ENCODE measurements around the gene PHEX. TPM values are rescaled to one million over a fixed set of nuclear protein-coding genes. Genes with fewer than 3 reads are reported as not detected.

The PHEX gene
- total RNA-seq, 6 experiments from 2014 or later, result 0.05 to 0.10 (median 0.07) TPM

DNA sequence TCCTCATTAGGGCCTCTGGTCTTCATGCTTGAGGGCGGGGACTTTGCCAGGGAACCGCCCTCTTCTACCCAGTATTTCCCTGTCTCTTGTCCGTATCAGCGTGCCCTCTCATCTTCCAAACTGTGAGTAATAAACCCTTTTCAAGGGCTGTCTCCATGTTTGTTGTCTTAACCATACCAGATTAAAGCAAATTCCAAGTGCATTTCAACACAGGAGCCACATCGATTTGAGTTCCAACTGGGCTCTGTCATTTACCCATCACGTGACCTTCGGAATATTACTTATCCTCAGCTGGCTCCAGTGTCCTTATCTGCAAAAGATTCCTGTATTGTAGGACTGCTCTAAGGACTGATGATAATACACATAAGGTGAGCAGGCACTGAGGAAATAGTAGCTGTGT is 6.4 kb upstream of the PHEX start:
- Mint-ChIP-seq H3K36me3 (ENCODE audit: low read depth) (no peaks in the 10 kb centered on the region), H3K4me1 (ENCODE audit: low read depth) (no peaks in the 10 kb centered on the region), H3K9me3 (no peaks in the 10 kb centered on the region), H3K4me3 (no peak overlapping the region), H3K27me3 (ENCODE audit: insufficient read depth) (peaks cover 2% of the 10 kb centered on the region; the same call in 1 of the 2 replicates), H3K27ac (no peak overlapping the region)
- no peak for DNase-seq
- TF ChIP-seq, protein P1, sequence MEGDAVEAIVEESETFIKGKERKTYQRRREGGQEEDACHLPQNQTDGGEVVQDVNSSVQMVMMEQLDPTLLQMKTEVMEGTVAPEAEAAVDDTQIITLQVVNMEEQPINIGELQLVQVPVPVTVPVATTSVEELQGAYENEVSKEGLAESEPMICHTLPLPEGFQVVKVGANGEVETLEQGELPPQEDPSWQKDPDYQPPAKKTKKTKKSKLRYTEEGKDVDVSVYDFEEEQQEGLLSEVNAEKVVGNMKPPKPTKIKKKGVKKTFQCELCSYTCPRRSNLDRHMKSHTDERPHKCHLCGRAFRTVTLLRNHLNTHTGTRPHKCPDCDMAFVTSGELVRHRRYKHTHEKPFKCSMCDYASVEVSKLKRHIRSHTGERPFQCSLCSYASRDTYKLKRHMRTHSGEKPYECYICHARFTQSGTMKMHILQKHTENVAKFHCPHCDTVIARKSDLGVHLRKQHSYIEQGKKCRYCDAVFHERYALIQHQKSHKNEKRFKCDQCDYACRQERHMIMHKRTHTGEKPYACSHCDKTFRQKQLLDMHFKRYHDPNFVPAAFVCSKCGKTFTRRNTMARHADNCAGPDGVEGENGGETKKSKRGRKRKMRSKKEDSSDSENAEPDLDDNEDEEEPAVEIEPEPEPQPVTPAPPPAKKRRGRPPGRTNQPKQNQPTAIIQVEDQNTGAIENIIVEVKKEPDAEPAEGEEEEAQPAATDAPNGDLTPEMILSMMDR (IDR thresholded peaks at IDR 0.05), result no peak

- Mint-ChIP-seq H3K4me3 (no peak overlapping the region), H3K27ac (no peak overlapping the region), H3K4me1 (ENCODE audit: low read depth) (no peaks in the 10 kb centered on the region), H3K36me3 (ENCODE audit: low read depth) (no peaks in the 10 kb centered on the region), H3K9me3 (no peaks in the 10 kb centered on the region), H3K27me3 (ENCODE audit: insufficient read depth) (peaks cover 2% of the 10 kb centered on the region; the same call in 1 of the 2 replicates)
- DNase-seq, result no peak
- TF ChIP-seq, protein P1 (IDR thresholded peaks at IDR 0.05), result no peak
Observed at GRCh38 chrX:22026731-22027130, 5.4 kb upstream of the PHEX start.

DNA sequence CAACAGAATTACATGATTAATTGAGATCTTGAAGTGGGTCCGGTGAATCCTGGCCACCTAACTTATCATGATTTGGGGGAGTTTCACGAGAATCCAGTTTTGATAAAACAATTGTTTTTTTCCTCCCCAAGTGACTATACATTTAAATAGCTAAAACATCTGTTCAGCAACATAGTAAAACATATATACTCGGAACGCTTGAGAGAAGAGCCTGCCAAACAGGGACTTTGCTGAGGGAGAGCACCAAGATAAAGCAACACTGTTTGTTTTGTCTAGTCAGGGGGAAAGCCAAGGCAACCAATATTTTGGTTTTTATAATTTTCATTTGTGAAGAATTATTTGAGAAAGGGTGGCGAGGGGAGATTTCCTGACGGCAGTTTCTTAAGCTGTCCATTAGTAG is 381 bp downstream of the PHEX start:
- TF ChIP-seq, protein P1 (IDR thresholded peaks at IDR 0.05), result no peak
- DNase-seq, result no peak
- Mint-ChIP-seq H3K27ac (no peak overlapping the region), H3K27me3 (ENCODE audit: insufficient read depth) (no peaks in the 10 kb centered on the region), H3K9me3 (no peaks in the 10 kb centered on the region), H3K4me1 (ENCODE audit: low read depth) (no peaks in the 10 kb centered on the region), H3K36me3 (ENCODE audit: low read depth) (no peaks in the 10 kb centered on the region), H3K4me3 (no peak overlapping the region)

DNA sequence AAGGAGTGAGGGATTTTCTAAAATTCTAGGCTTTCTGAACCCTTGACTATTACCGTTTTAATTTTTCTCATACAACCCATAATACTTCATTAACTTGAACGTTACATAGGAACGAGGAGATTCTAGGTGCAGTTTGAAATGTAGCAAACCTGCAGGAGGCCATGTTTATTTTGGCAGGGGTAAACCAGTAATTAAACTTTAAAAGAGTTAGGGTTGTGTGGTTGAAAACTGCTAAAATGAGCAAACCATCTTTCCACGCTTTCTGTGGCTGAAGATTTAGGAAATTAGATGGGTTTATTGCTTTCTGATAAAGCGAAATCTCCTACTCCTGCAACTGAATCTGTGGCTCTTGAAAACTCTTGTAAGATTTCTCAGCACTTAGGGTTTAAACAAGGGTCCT is 1.7 kb downstream of the PHEX start:
- Mint-ChIP-seq H3K27me3 (ENCODE audit: insufficient read depth) (no peaks in the 10 kb centered on the region), H3K36me3 (ENCODE audit: low read depth) (no peaks in the 10 kb centered on the region), H3K4me3 (no peak overlapping the region), H3K27ac (no peak overlapping the region), H3K4me1 (ENCODE audit: low read depth) (no peaks in the 10 kb centered on the region), H3K9me3 (no peaks in the 10 kb centered on the region)
- DNase-seq, result no peak
- TF ChIP-seq, protein P1 (IDR thresholded peaks at IDR 0.05), result no peak

DNA sequence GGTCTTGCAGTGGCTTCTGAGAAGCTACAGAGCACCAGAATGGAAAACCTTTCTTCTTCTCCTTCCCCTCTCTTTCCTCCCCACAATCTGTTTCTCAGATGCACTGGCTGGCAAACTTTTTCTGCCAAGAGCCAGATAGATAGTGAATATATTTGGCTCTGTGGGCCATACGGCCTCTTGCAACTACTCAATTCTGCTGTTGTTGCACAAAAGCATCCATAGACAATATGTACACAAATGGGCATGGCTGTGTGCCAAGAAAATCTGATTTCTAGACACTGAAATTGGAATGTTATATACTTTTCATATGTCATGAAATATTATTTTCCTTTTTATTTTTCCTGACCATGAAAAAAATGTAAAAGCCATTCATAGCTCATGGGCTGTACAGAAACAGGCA is 3.1 kb downstream of the PHEX start:
- no peaks in the 10 kb centered on the region for H3K36me3 Mint-ChIP-seq (ENCODE audit: low read depth)
- no peak overlapping the region for H3K27ac Mint-ChIP-seq
- H3K9me3 Mint-ChIP-seq, result no peaks in the 10 kb centered on the region
- H3K4me1 Mint-ChIP-seq (ENCODE audit: low read depth), result no peaks in the 10 kb centered on the region
- TF ChIP-seq, protein P1 (IDR thresholded peaks at IDR 0.05), result no peak
- H3K27me3 Mint-ChIP-seq (ENCODE audit: insufficient read depth), result no peaks in the 10 kb centered on the region
- DNase-seq, result no peak
- H3K4me3 Mint-ChIP-seq, result no peak overlapping the region

- TF ChIP-seq, protein P1 (IDR thresholded peaks at IDR 0.05), result no peak
- no peaks in the 10 kb centered on the region for H3K4me1 Mint-ChIP-seq (ENCODE audit: low read depth)
- no peak for DNase-seq
- H3K4me3 Mint-ChIP-seq, result no peak overlapping the region
- no peaks in the 10 kb centered on the region for H3K36me3 Mint-ChIP-seq (ENCODE audit: low read depth)
- H3K27me3 Mint-ChIP-seq (ENCODE audit: insufficient read depth), result no peaks in the 10 kb centered on the region; the same call in 1 of the 2 replicates
- no peaks in the 10 kb centered on the region for H3K9me3 Mint-ChIP-seq
- H3K27ac Mint-ChIP-seq, result no peak overlapping the region
Observed at GRCh38 chrX:22037225-22037624, 5.1 kb downstream of the PHEX start.

All from HFFc6 (cell line).